ENCODE results near the gene DOK6. TPM values are rescaled to one million over a fixed set of nuclear protein-coding genes. Genes with fewer than 3 reads are reported as not detected.

The DOK6 gene
- total RNA-seq, 1 experiment from 2014 or later: not detected

- H3K9me3 ChIP-seq (ENCODE audit: low read length): no peaks in the 10 kb centered on the region
- no peak overlapping the region for H3K27ac ChIP-seq (ENCODE audit: low read length)
- no peaks in the 10 kb centered on the region for H4K20me1 ChIP-seq (ENCODE audit: low read length)
- ATAC-seq (no peak), DNase-seq (no peak)
- H3K79me2 ChIP-seq (ENCODE audit: low read length): no peaks in the 10 kb centered on the region
- no peaks in the 10 kb centered on the region for H3K4me1 ChIP-seq (ENCODE audit: insufficient read depth, low read length)
- no peak overlapping the region for H3K4me2 ChIP-seq (ENCODE audit: low read length)
- no peak overlapping the region for H2AFZ ChIP-seq (ENCODE audit: low read length)
- H3F3A ChIP-seq (ENCODE audit: low read length, unreplicated experiment): no peaks in the 10 kb centered on the region
- intact Hi-C loops (cut with micrococcal nuclease): no loop called here
- no peak overlapping the region for H3K4me3 ChIP-seq (ENCODE audit: low read length)
- TF ChIP-seq EZH2phosphoT487 (IDR thresholded peaks at IDR 0.05; ENCODE audit: borderline replicate concordance, low read length) (no peak), CTCF (conservative IDR thresholded peaks at IDR 0.05; ENCODE audit: low read depth, low read length) (no peak), EZH2 (IDR thresholded peaks at IDR 0.05; ENCODE audit: low read length, unreplicated experiment) (no peak)
- H3K36me3 ChIP-seq (ENCODE audit: low read depth, low read length): no peaks in the 10 kb centered on the region
- no peaks in the 10 kb centered on the region for H3K27me3 ChIP-seq (ENCODE audit: low read length)
- ChIA-PET POLR2A (ENCODE audit: unreplicated experiment) (no interaction called here), CTCF (interaction anchor here (0.6 kb wide), 1 partner anchor 547 kb away, joined by 10 read pairs; no protein-coding TSS in a partner anchor)
- H3K9me2 ChIP-seq (replicated peaks; ENCODE audit: low read length): no peaks in the 10 kb centered on the region
- no TSS peak for BruUV-seq (replicated peaks)
- no peak overlapping the region for H3K9ac ChIP-seq (ENCODE audit: low read length)
Measured at GRCh38 chr18:69626171-69626570, 225.5 kb downstream of the DOK6 start.

GRCh38 chr18:69626643-69627242 is 226.1 kb downstream of the DOK6 start:
- H3K9me3 ChIP-seq (ENCODE audit: low read length): no peaks in the 10 kb centered on the region
- ChIA-PET CTCF (interaction anchor here (0.6 kb wide), 1 partner anchor 547 kb away, joined by 10 read pairs; no protein-coding TSS in a partner anchor), POLR2A (ENCODE audit: unreplicated experiment) (no interaction called here)
- no peaks in the 10 kb centered on the region for H4K20me1 ChIP-seq (ENCODE audit: low read length)
- H3K9ac ChIP-seq (ENCODE audit: low read length): no peak overlapping the region
- peak overlapping the region; percentile 49; the same call in 1 of the 2 replicates for H2AFZ ChIP-seq (ENCODE audit: low read length)
- H3K4me3 ChIP-seq (ENCODE audit: low read length): no peak overlapping the region
- no peak overlapping the region for H3K4me2 ChIP-seq (ENCODE audit: low read length)
- no peaks in the 10 kb centered on the region for H3F3A ChIP-seq (ENCODE audit: low read length, unreplicated experiment)
- ATAC-seq (no peak), DNase-seq (no peak)
- no peak overlapping the region for H3K27ac ChIP-seq (ENCODE audit: low read length)
- intact Hi-C loops (cut with micrococcal nuclease): no loop called here
- no peaks in the 10 kb centered on the region for H3K4me1 ChIP-seq (ENCODE audit: insufficient read depth, low read length)
- no peaks in the 10 kb centered on the region for H3K36me3 ChIP-seq (ENCODE audit: low read depth, low read length)
- TF ChIP-seq EZH2phosphoT487 (IDR thresholded peaks at IDR 0.05; ENCODE audit: borderline replicate concordance, low read length) (no peak), CTCF (conservative IDR thresholded peaks at IDR 0.05; ENCODE audit: low read depth, low read length) (no peak), EZH2 (IDR thresholded peaks at IDR 0.05; ENCODE audit: low read length, unreplicated experiment) (no peak)
- H3K27me3 ChIP-seq (ENCODE audit: low read length): no peaks in the 10 kb centered on the region
- no peaks in the 10 kb centered on the region for H3K9me2 ChIP-seq (replicated peaks; ENCODE audit: low read length)
- H3K79me2 ChIP-seq (ENCODE audit: low read length): no peaks in the 10 kb centered on the region
- BruUV-seq (replicated peaks): no TSS peak

- H3K9me2 ChIP-seq (replicated peaks; ENCODE audit: low read length): no peaks in the 10 kb centered on the region
- H3F3A ChIP-seq (ENCODE audit: low read length, unreplicated experiment): no peaks in the 10 kb centered on the region
- ChIA-PET POLR2A (ENCODE audit: unreplicated experiment) (no interaction called here), CTCF (no interaction called here)
- TF ChIP-seq EZH2 (IDR thresholded peaks at IDR 0.05; ENCODE audit: low read length, unreplicated experiment) (no peak), EZH2phosphoT487 (IDR thresholded peaks at IDR 0.05; ENCODE audit: borderline replicate concordance, low read length) (no peak), CTCF (conservative IDR thresholded peaks at IDR 0.05; ENCODE audit: low read depth, low read length) (no peak)
- H3K9me3 ChIP-seq (ENCODE audit: low read length): no peaks in the 10 kb centered on the region
- H3K4me2 ChIP-seq (ENCODE audit: low read length): no peak overlapping the region
- no TSS peak for BruUV-seq (replicated peaks)
- H3K4me3 ChIP-seq (ENCODE audit: low read length): no peak overlapping the region
- H3K9ac ChIP-seq (ENCODE audit: low read length): no peak overlapping the region
- ATAC-seq: no peak
- intact Hi-C loops (cut with micrococcal nuclease): no loop called here
- no peak overlapping the region for H3K27ac ChIP-seq (ENCODE audit: low read length)
- no peaks in the 10 kb centered on the region for H3K4me1 ChIP-seq (ENCODE audit: insufficient read depth, low read length)
- no peaks in the 10 kb centered on the region for H4K20me1 ChIP-seq (ENCODE audit: low read length)
- no peak for DNase-seq
- H2AFZ ChIP-seq (ENCODE audit: low read length): no peak overlapping the region
- no peaks in the 10 kb centered on the region; the same call in 1 of the 2 replicates for H3K27me3 ChIP-seq (ENCODE audit: low read length)
- no peaks in the 10 kb centered on the region for H3K79me2 ChIP-seq (ENCODE audit: low read length)
- H3K36me3 ChIP-seq (ENCODE audit: low read depth, low read length): no peaks in the 10 kb centered on the region
Measured at GRCh38 chr18:69628774-69629359, 228.2 kb downstream of the DOK6 start.
